ENCODE results near the gene AUNIP.
A peak's percentile ranks its signal among the peaks of the same experiment; 100 is the strongest.

AUNIP gene

GRCh38 chr1:25834894-25835293 is 24.4 kb downstream of the AUNIP start:
- Mint-ChIP-seq H3K4me3 (no peak overlapping the region), H3K36me3 (ENCODE audit: low read depth) (peaks cover 41% of the 10 kb centered on the region), H3K9me3 (no peaks in the 10 kb centered on the region)

GRCh38 chr1:25833158-25833557 is 26.1 kb downstream of the AUNIP start:
- no peak for ATAC-seq
- no peak overlapping the region for H3K27ac Mint-ChIP-seq
- no peak overlapping the region for H3K4me3 Mint-ChIP-seq
- no peaks in the 10 kb centered on the region for H3K4me1 Mint-ChIP-seq
- H3K9me3 Mint-ChIP-seq = no peaks in the 10 kb centered on the region
- no peaks in the 10 kb centered on the region for H3K27me3 Mint-ChIP-seq
- no peak for DNase-seq
- H3K36me3 Mint-ChIP-seq (ENCODE audit: low read depth) = peaks cover 49% of the 10 kb centered on the region

More at GRCh38 chr1:25834894-25835293, 24.4 kb downstream of the AUNIP start:
- no peak for ATAC-seq
- no peak for DNase-seq
- Mint-ChIP-seq H3K27ac (no peak overlapping the region), H3K27me3 (no peaks in the 10 kb centered on the region), H3K4me1 (no peaks in the 10 kb centered on the region)

- no peaks in the 10 kb centered on the region for H3K27me3 Mint-ChIP-seq
- no peaks in the 10 kb centered on the region for H3K9me3 Mint-ChIP-seq
- H3K27ac Mint-ChIP-seq = no peak overlapping the region
- peaks cover 53% of the 10 kb centered on the region for H3K36me3 Mint-ChIP-seq (ENCODE audit: low read depth)
- DNase-seq (no peak), ATAC-seq (no peak)
- H3K4me1 Mint-ChIP-seq = no peaks in the 10 kb centered on the region
- H3K4me3 Mint-ChIP-seq = no peak overlapping the region
Measured at GRCh38 chr1:25832336-25833037, 26.8 kb downstream of the AUNIP start.

GRCh38 chr1:25831569-25832196 is 27.6 kb downstream of the AUNIP start:
- no peak for ATAC-seq
- Mint-ChIP-seq H3K4me1 (no peaks in the 10 kb centered on the region), H3K4me3 (no peak overlapping the region), H3K27me3 (no peaks in the 10 kb centered on the region), H3K27ac (no peak overlapping the region), H3K36me3 (ENCODE audit: low read depth) (peaks cover 53% of the 10 kb centered on the region), H3K9me3 (no peaks in the 10 kb centered on the region)
- DNase-seq = no peak

- Mint-ChIP-seq H3K9me3 (no peaks in the 10 kb centered on the region), H3K4me1 (no peaks in the 10 kb centered on the region), H3K36me3 (ENCODE audit: low read depth) (peaks cover 40% of the 10 kb centered on the region), H3K27ac (no peak overlapping the region), H3K4me3 (no peak overlapping the region), H3K27me3 (no peaks in the 10 kb centered on the region)
- DNase-seq (no peak), ATAC-seq (no peak)
Measured at GRCh38 chr1:25829046-25829445, 30.2 kb downstream of the AUNIP start.

- DNase-seq (no peak), ATAC-seq (no peak)
- H3K4me1 Mint-ChIP-seq = no peaks in the 10 kb centered on the region
- H3K27me3 Mint-ChIP-seq = no peaks in the 10 kb centered on the region
- peaks cover 37% of the 10 kb centered on the region for H3K36me3 Mint-ChIP-seq (ENCODE audit: low read depth)
- H3K27ac Mint-ChIP-seq = no peak overlapping the region
- H3K4me3 Mint-ChIP-seq = no peak overlapping the region
- no peaks in the 10 kb centered on the region for H3K9me3 Mint-ChIP-seq
Measured at GRCh38 chr1:25828491-25828890, 30.8 kb downstream of the AUNIP start.

- Mint-ChIP-seq H3K27ac (no peak overlapping the region), H3K4me1 (peaks cover 5% of the 10 kb centered on the region), H3K27me3 (no peaks in the 10 kb centered on the region), H3K9me3 (no peaks in the 10 kb centered on the region), H3K4me3 (no peak overlapping the region), H3K36me3 (ENCODE audit: low read depth) (peaks cover 27% of the 10 kb centered on the region)
- ATAC-seq (no peak), DNase-seq (no peak)
Measured at GRCh38 chr1:25826571-25826970, 32.7 kb downstream of the AUNIP start.

- peaks cover 14% of the 10 kb centered on the region for H3K4me1 Mint-ChIP-seq
- H3K27me3 Mint-ChIP-seq = no peaks in the 10 kb centered on the region
- peaks cover 22% of the 10 kb centered on the region for H3K36me3 Mint-ChIP-seq (ENCODE audit: low read depth)
- H3K9me3 Mint-ChIP-seq = no peaks in the 10 kb centered on the region
- no peak for ATAC-seq
- no peak overlapping the region for H3K27ac Mint-ChIP-seq
- no peak overlapping the region for H3K4me3 Mint-ChIP-seq
- DNase-seq = no peak
Measured at GRCh38 chr1:25825605-25826004, 33.7 kb downstream of the AUNIP start.

- peak overlapping the region; percentile 90 for H3K4me3 Mint-ChIP-seq
- no peaks in the 10 kb centered on the region for H3K9me3 Mint-ChIP-seq
- H3K27ac Mint-ChIP-seq = peak overlapping the region; percentile 7
- ATAC-seq = no peak
- peaks cover 28% of the 10 kb centered on the region for H3K4me1 Mint-ChIP-seq
- DNase-seq = no peak
- H3K36me3 Mint-ChIP-seq (ENCODE audit: low read depth) = no peaks in the 10 kb centered on the region
- H3K27me3 Mint-ChIP-seq = no peaks in the 10 kb centered on the region
Measured at GRCh38 chr1:25821630-25822091, 37.6 kb downstream of the AUNIP start.

- H3K4me1 Mint-ChIP-seq = peaks cover 28% of the 10 kb centered on the region
- peak overlapping the region; percentile 90 for H3K4me3 Mint-ChIP-seq
- H3K27ac Mint-ChIP-seq = peak overlapping the region; percentile 88
- no peaks in the 10 kb centered on the region for H3K36me3 Mint-ChIP-seq (ENCODE audit: low read depth)
- no peaks in the 10 kb centered on the region for H3K27me3 Mint-ChIP-seq
- ATAC-seq (no peak), DNase-seq (no peak)
- no peaks in the 10 kb centered on the region for H3K9me3 Mint-ChIP-seq
Measured at GRCh38 chr1:25821112-25821476, 38.2 kb downstream of the AUNIP start.

GRCh38 chr1:25820247-25821111 is 38.8 kb downstream of the AUNIP start:
- H3K27ac Mint-ChIP-seq = peak overlapping the region; percentile 88
- no peaks in the 10 kb centered on the region for H3K36me3 Mint-ChIP-seq (ENCODE audit: low read depth)
- H3K9me3 Mint-ChIP-seq = no peaks in the 10 kb centered on the region
- H3K4me1 Mint-ChIP-seq = peaks cover 28% of the 10 kb centered on the region
- no peaks in the 10 kb centered on the region for H3K27me3 Mint-ChIP-seq
- H3K4me3 Mint-ChIP-seq = peak overlapping the region; percentile 90
- DNase-seq (peak; percentile 70), ATAC-seq (peak; percentile 74)

GRCh38 chr1:25819491-25820246 is 39.6 kb downstream of the AUNIP start, which contains the start of gene MTFR1L:
MTFR1L (plus strand) TSS chr1:25819954; CDS start chr1:25823105, 3,151 bp downstream.
- ATAC-seq = peak; percentile 93
- Mint-ChIP-seq H3K27me3 (no peaks in the 10 kb centered on the region), H3K36me3 (ENCODE audit: low read depth) (peaks cover 2% of the 10 kb centered on the region), H3K4me3 (peak within 1 kb of the TSS; percentile 90), H3K27ac (peak within 1 kb of the TSS; percentile 88), H3K4me1 (peaks cover 28% of the 10 kb centered on the region), H3K9me3 (no peaks in the 10 kb centered on the region)
- peak; percentile 96 for DNase-seq

GRCh38 chr1:25818569-25818968 is 40.7 kb downstream of the AUNIP start:
- Mint-ChIP-seq H3K36me3 (ENCODE audit: low read depth) (peaks cover 2% of the 10 kb centered on the region), H3K9me3 (no peaks in the 10 kb centered on the region), H3K27ac (no peak overlapping the region), H3K4me3 (peak overlapping the region; percentile 90), H3K27me3 (no peaks in the 10 kb centered on the region), H3K4me1 (peaks cover 28% of the 10 kb centered on the region)
- DNase-seq (no peak), ATAC-seq (no peak)

- no peak for DNase-seq
- Mint-ChIP-seq H3K27me3 (no peaks in the 10 kb centered on the region), H3K27ac (no peak overlapping the region), H3K9me3 (no peaks in the 10 kb centered on the region), H3K36me3 (ENCODE audit: low read depth) (peaks cover 2% of the 10 kb centered on the region), H3K4me1 (peaks cover 28% of the 10 kb centered on the region), H3K4me3 (peak overlapping the region; percentile 90)
- ATAC-seq = no peak
Measured at GRCh38 chr1:25817840-25818501, 41.3 kb downstream of the AUNIP start.

Measured in activated naive CD8-positive, alpha-beta T cell treated with anti-CD3 and anti-CD28 coated beads, Interleukin-2, amount 50 U/mL, for 24 hours (primary cell).